IPS-11a (cell line): Measurements from ENCODE around the gene GPR173.

Experiments used
- H3K4me3 ChIP-seq: one replicate; pipeline ENCODE4 v1.5.1; 2013; ENCODE audit warnings: low read depth, low read length, control low read depth

GPR173 gene

DNA sequence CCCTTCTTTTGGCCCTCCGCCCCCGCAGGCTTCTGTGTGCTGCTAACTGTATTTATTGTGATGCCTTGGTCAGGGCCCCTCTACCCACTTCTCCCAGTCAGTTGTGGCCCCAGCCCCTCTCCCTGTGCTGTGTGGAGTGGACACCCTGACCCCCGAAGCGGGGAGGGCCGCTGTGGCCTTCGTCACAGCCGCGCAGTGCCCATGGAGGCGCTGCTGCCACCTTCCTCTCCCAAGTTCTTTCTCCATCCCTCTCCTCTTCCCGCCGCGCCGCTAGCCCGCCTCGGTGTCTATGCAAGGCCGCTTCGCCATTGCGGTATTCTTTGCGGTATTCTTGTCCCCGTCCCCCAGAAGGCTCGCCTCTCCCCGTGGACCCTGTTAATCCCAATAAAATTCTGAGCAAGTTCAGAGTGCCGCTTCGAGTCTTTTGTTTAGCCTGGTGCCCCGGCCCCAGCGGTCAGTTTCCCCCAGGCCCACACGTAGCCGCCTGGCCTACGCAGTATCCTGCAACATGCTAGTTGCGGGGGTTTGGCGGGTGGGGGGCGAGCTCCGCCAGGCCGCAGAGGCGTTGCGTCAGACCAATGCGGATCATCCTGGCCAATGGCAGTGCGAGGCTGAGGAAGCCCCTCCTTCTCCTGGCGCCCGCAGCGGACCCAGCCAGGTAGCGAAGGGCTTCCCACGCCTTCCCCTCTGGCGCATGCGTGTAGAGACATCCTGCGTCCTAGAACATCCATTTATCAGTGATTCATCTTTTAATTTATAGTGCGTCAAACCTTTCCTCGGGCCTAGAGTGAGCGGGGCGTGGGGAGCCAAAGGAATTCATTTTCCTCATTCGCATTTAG lies 39.8 kb downstream of the GPR173 start:
- peak overlapping the region; percentile 50 for H3K4me3 ChIP-seq

DNA sequence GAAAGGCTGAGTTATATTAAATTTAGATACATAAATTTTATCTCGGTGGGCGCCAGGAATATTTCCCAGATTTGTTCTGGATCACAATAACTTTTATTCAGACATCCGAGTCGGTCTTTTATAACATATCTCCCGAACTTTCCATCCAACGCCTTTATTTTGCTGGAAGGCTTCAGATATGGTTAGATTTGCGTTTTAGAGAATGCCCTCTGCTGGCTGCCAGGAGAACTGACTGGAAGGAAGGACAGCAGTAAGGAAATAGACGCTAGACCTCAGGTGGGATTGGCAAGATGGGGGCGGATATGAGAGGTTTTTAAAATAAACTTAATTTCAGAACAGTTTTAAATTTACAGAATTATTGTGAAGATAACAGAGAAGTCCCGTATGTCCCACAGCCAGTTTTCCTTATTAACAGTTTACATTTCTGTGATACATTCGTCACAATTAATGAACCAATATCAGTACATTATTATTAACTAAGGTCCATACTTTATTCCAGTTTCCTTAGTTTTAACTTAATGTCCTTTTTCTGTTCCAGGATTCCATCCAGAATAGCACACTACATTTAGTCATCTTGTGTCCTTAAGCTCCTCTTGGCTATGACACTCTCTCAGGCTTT lies 40.7 kb downstream of the GPR173 start:
- H3K4me3 ChIP-seq, result peak overlapping the region; percentile 50

- no peak overlapping the region for H3K4me3 ChIP-seq
Measured at GRCh38 chrX:53089925-53090324, 41.3 kb downstream of the GPR173 start.

- H3K4me3 ChIP-seq, result no peak overlapping the region
Measured at GRCh38 chrX:53091354-53091753, 42.8 kb downstream of the GPR173 start.

DNA sequence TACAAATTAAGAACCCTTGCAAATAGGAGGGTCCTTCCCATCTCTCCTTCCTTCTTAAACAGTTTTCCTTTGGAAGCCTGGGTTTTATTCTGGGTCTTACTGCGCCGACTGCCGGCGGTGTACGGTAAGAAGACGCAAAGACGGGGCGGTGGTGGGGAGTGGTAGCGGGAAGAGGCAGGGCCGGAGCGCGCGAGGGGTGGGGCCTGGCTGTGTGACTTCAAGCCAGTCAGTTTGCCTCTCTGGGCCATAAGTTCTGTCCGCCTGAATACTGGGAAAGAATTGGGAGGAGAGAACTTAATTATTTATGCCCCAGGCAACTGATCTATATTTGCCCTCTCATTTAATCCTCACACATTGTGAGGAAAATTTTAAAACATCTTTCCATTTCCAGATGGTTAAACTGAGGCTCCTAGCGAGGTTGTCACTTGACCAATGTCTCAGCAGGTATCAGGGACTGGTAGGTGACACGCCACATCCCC lies 44.6 kb downstream of the GPR173 start:
- peak overlapping the region; percentile 18 for H3K4me3 ChIP-seq

DNA sequence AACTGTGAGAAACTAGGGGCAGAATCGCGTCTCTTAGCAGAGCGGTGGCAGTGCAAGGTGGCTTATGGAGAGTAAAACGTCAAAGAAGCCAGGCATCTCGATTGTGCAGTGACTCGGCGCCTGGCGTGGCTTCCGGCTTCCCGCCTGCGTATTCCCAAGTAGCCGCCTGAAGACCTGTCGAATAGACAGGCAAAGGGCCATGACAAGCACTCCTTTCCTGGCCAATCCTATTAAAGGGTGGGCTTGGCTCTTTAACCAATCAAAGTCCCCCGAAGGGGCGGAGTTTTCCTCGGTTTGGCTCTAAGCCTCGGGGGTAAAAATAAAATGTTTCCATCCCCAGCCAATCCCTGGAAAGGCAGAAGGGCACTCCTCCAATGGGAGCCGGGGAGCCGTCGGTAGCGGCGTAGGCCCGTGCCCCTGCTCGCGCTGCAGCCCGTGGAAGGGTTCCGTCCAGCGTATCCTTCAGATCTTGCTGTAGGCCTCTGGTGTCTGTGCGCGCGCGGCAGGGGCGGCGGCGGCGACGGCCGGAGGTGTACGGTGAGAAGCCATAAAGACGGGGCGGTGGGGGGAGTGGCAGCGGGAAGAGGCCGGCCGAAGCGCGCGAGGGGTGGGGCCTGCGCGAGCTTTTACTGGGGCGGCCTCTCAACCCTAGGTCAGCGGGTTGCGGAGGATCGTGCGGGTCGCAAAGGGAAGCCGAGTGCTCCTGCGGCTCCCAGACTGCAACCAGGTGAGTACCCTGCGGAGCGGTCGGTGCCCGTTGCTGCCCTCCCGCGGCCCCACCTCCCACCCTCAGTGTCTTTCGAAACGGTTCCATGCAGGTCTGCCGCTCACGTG lies 45.4 kb downstream of the GPR173 start, which contains the start of gene KANTR:
Gene KANTR, plus strand, starts transcription at position 395 of the 834 bp plus-strand sequence. CDS start 30,131 bp downstream, outside the sequence.
- H3K4me3 ChIP-seq, result peak within 1 kb of the TSS; percentile 59

GRCh38 chrX:53094582-53094905 lies 46.0 kb downstream of the GPR173 start:
- peak overlapping the region; percentile 59 for H3K4me3 ChIP-seq

- H3K4me3 ChIP-seq, result no peak overlapping the region
Measured at GRCh38 chrX:53095796-53096195, 47.2 kb downstream of the GPR173 start.

- no peak overlapping the region for H3K4me3 ChIP-seq
Measured at GRCh38 chrX:53114864-53115549, 66.4 kb downstream of the GPR173 start.

- H3K4me3 ChIP-seq, result no peak overlapping the region
Measured at GRCh38 chrX:53115550-53115874, 66.9 kb downstream of the GPR173 start.

GRCh38 chrX:53116101-53116500 lies 67.5 kb downstream of the GPR173 start:
- no peak overlapping the region for H3K4me3 ChIP-seq

DNA sequence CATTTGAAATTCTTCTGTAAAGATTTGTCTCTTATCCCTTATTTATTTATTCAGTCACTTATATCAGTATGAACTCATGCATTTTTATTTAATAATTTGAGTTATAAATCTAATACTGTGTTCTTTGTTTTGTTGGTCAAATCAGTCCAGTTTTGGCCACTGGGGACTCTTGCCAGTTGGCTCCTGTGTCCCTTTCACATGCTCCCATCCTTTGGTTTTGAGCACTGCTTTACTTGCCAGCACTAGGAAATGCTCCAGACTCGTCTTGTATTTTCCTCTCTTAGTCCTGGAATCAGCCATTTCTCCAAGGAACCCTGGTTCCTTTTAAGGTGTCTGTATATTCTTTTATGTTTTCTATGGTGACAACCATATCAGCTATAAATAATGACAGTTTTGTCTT lies 73.4 kb downstream of the GPR173 start:
- no peak overlapping the region for H3K4me3 ChIP-seq

- no peak overlapping the region for H3K4me3 ChIP-seq
Measured at GRCh38 chrX:53125506-53125905, 76.9 kb downstream of the GPR173 start.

DNA sequence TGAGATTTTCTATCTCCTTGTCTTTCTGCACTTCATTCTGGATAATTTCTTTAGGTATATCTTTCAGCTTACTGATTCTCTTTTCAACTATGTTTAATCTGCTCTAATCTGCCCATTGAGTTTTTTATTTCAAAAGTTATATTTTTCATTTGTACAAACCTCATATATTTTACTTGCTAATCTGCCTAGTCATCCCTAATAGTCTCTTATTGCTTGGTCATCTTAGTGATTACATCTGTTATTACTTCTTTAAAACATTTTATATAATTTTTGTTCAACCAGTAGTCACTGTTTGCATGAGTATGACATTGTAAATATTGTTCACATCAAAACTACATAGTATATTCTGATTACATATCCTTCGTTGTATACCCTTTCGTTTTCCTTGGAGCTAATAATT lies 77.8 kb downstream of the GPR173 start:
- H3K4me3 ChIP-seq, result no peak overlapping the region

GRCh38 chrX:53128097-53128749 lies 79.6 kb downstream of the GPR173 start:
- no peak overlapping the region for H3K4me3 ChIP-seq
